CD4-positive, alpha-beta T cell (primary cell): ENCODE data around the gene NR5A2. TPM values are rescaled to one million over a fixed set of nuclear protein-coding genes. Genes with fewer than 3 reads are reported as not detected.

Experiments
- ATAC-seq: fragments of 200-7000 bp; cut with Tn5 transposase; one replicate; pipeline ENCODE4 v1.10.0; 2022; ENCODE audit warnings: mild to moderate bottlenecking; ENCODE audit not compliant: poor library complexity
- CTCF ChIA-PET: fragments of 350-600 bp; sonication (Branson Sonifier 250); formaldehyde crosslinking; loops from one replicate; lab custom pipeline; 2021; ENCODE audit warnings: antibody characterized with exemption, inconsistent platforms; lab: Charles Lee
- POLR2A ChIA-PET: fragments of 350-600 bp; sonication (Branson Sonifier 250); formaldehyde crosslinking; loops from one replicate; lab custom pipeline; 2021; ENCODE audit warnings: antibody characterized with exemption, inconsistent platforms; lab: Charles Lee
- DNase-seq, 14 experiments: peaks; one replicate each; pipeline ENCODE4 v3.0.0-alpha.2; 2013 to 2020; ENCODE audit warnings: mixed read lengths in 2 of 14
- H3K27ac ChIP-seq, 2 donors: one replicate each; pipeline versions ENCODE4 v1.5.1 to v1.7.0; 2013; ENCODE audit warnings: low read length in 2 of 2, low read depth in 1 of 2, mild to moderate bottlenecking in 1 of 2
- H3K27me3 ChIP-seq, 2 experiments: 1 replicate in 1 of 2; 2 replicates in 1 of 2; pipeline versions ENCODE4 v1.6.1 to v1.7.0; 2013; ENCODE audit warnings: low read length in 2 of 2, control low read depth in 1 of 2, mild to moderate bottlenecking in 1 of 2, moderate library complexity in 1 of 2; ENCODE audit not compliant: insufficient read depth in 2 of 2, control insufficient read depth in 1 of 2
- H3K36me3 ChIP-seq: one replicate; pipeline ENCODE4 v1.6.1; 2013; ENCODE audit warnings: low read length, control low read depth; ENCODE audit not compliant: insufficient read depth
- H3K4me1 ChIP-seq: one replicate; pipeline ENCODE4 v1.6.1; 2013; ENCODE audit warnings: low read length, control low read depth; ENCODE audit not compliant: insufficient read depth
- H3K4me3 ChIP-seq: one replicate; pipeline ENCODE4 v1.5.1; 2013; ENCODE audit warnings: mild to moderate bottlenecking, low read length, moderate library complexity
- H3K9me3 ChIP-seq, 2 experiments: 1 replicate in 1 of 2; 2 replicates in 1 of 2; pipeline versions ENCODE4 v1.6.1 to v1.7.0; 2013; ENCODE audit warnings: low read length in 2 of 2, mild to moderate bottlenecking in 2 of 2, control low read depth in 1 of 2, moderate library complexity in 1 of 2; ENCODE audit not compliant: control insufficient read depth in 1 of 2, insufficient read depth in 1 of 2
- H3K27ac Mint-ChIP-seq: one replicate; pipeline ENCODE4 v1.8.0; 2020; ENCODE audit warnings: mixed read lengths
- H3K27me3 Mint-ChIP-seq: one replicate; pipeline ENCODE4 v1.8.0; 2021; ENCODE audit warnings: mixed read lengths
- H3K36me3 Mint-ChIP-seq: one replicate; pipeline ENCODE4 v1.8.0; 2021; ENCODE audit warnings: low read depth, mixed read lengths
- H3K4me1 Mint-ChIP-seq: one replicate; pipeline ENCODE4 v1.8.0; 2021; ENCODE audit warnings: low read depth, mixed read lengths
- H3K4me3 Mint-ChIP-seq: one replicate; pipeline ENCODE4 v1.8.0; 2020; ENCODE audit warnings: mild to moderate bottlenecking, mixed read lengths
- H3K9me3 Mint-ChIP-seq: one replicate; pipeline ENCODE4 v1.8.0; 2020; ENCODE audit warnings: mixed read lengths
- intact Hi-C, 2 experiments: fragments of 100-400 bp; cut with DNase I in 1 of 2; cut with micrococcal nuclease in 1 of 2; formaldehyde crosslinking; loops; one replicate each; pipeline versions ENCODE4 v1.15.1 to v1.9.0; 2023 to 2025; cut with DNase I, micrococcal nuclease
- total RNA-seq, 174 experiments: library from RNA in 2 of 174; stranded (reverse) in 2 of 174; gene quantifications; one replicate each; pipeline ENCODE4 v1.2.3 and lab custom pipeline; 2021 to 2026
- TF ChIP-seq, protein P1 (sequence below): fragments of 200-600 bp; IDR thresholded peaks from one replicate; pipeline ENCODE4 v1.8.0; 2022; ENCODE audit warnings: antibody characterized with exemption, mild to moderate bottlenecking

Gene NR5A2
- total RNA-seq, 2 experiments from 2014 or later, result not detected

DNA sequence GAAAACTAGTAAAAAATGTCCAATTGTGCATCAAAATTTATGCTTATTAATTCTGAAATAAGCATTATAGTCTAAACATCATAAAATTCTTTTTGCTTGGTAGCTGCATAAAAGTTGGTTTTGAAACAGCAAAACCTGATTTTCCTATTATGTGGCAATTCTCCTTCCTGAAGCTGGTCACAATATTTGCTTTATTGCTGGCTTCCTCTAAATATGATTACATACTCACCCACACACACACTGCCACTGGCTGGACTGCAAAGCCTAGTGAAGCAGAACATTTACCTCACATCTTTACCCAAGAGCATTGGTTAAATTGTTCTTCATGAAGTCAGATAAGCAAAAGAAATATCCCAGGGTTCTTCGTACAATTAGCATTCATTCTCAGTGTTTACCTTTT is 103.0 kb downstream of the NR5A2 start:
- ATAC-seq, result no peak
- intact Hi-C loops, result no loop called here

DNA sequence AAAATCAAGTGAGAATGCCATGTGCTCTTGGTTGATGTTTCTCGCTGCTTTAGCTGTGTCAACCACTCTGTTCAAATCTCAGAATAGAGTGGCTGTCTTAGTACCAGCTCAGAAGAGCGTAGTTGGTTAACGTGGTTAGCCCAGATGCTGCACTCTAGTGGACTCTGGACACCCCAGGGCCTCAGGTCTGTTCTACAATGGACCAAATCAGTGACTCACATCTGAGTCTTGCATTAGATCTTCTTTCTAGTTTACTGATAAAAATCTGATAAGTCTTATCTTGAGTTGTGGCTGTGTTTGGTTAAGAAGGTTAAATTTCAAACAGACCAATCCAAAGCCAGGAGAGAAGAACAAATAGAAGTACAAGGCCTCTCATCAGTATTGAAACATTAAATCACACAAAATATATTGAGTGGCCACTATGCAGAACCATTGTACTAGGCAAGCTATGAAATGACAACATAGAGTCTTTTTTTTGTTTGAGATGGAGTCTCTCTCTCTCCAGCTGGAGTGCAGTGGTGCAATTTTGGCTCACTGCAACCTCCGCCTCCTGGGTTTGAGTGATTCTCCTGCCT is 104.1 kb downstream of the NR5A2 start:
- ATAC-seq, result no peak
- Mint-ChIP-seq H3K27me3 (no peaks in the 10 kb centered on the region), H3K36me3 (no peaks in the 10 kb centered on the region), H3K4me3 (no peak overlapping the region), H3K4me1 (peaks cover 17% of the 10 kb centered on the region), H3K9me3 (no peaks in the 10 kb centered on the region), H3K27ac (no peak overlapping the region)
- Histone ChIP-seq H3K27me3 (no peaks in the 10 kb centered on the region), H3K27ac (no peak overlapping the region), H3K9me3 (no peaks in the 10 kb centered on the region), H3K4me1 (peaks cover 9% of the 10 kb centered on the region), H3K36me3 (no peaks in the 10 kb centered on the region), H3K4me3 (no peak overlapping the region)
- CTCF ChIA-PET, result no interaction called here
- intact Hi-C loops, result no loop called here
- TF ChIP-seq, protein P1, sequence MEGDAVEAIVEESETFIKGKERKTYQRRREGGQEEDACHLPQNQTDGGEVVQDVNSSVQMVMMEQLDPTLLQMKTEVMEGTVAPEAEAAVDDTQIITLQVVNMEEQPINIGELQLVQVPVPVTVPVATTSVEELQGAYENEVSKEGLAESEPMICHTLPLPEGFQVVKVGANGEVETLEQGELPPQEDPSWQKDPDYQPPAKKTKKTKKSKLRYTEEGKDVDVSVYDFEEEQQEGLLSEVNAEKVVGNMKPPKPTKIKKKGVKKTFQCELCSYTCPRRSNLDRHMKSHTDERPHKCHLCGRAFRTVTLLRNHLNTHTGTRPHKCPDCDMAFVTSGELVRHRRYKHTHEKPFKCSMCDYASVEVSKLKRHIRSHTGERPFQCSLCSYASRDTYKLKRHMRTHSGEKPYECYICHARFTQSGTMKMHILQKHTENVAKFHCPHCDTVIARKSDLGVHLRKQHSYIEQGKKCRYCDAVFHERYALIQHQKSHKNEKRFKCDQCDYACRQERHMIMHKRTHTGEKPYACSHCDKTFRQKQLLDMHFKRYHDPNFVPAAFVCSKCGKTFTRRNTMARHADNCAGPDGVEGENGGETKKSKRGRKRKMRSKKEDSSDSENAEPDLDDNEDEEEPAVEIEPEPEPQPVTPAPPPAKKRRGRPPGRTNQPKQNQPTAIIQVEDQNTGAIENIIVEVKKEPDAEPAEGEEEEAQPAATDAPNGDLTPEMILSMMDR, result no peak
- DNase-seq, result no peak
- POLR2A ChIA-PET, result no interaction called here

More for the DNA sequence above, 103.0 kb downstream of the NR5A2 start:
- ChIA-PET CTCF (no interaction called here), POLR2A (no interaction called here)
- H3K4me1 Mint-ChIP-seq, result peaks cover 17% of the 10 kb centered on the region
- H3K9me3 Mint-ChIP-seq, result no peaks in the 10 kb centered on the region
- Histone ChIP-seq H3K27me3 (no peaks in the 10 kb centered on the region), H3K36me3 (no peaks in the 10 kb centered on the region), H3K27ac (no peak overlapping the region), H3K4me1 (peaks cover 9% of the 10 kb centered on the region), H3K4me3 (no peak overlapping the region), H3K9me3 (no peaks in the 10 kb centered on the region)
- TF ChIP-seq, protein P1, result no peak
- DNase-seq, result no peak
- no peaks in the 10 kb centered on the region for H3K36me3 Mint-ChIP-seq
- H3K27me3 Mint-ChIP-seq, result no peaks in the 10 kb centered on the region
- H3K27ac Mint-ChIP-seq, result no peak overlapping the region
- no peak overlapping the region for H3K4me3 Mint-ChIP-seq

DNA sequence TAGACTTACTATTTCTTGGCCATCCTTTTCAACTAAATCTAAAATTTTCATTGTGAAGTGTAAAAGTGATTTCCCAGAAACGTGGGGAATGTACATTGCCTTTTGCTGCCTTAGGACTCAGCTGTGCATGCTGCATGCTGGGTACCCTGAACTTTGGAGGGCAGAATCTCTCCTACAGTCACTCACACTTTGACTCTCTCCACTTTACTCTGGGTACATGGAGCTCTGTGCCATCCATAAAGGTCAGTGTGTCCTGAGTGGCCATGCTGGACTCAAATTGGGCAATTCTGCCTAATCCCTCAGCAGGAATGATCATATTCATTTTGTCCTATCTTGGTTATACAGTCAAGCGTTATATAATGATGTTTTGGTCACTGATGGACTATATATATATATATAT is 105.6 kb downstream of the NR5A2 start:
- H3K9me3 ChIP-seq, result no peaks in the 10 kb centered on the region
- intact Hi-C loops, result no loop called here
- Mint-ChIP-seq H3K4me1 (peaks cover 17% of the 10 kb centered on the region), H3K9me3 (no peaks in the 10 kb centered on the region), H3K36me3 (no peaks in the 10 kb centered on the region), H3K27me3 (no peaks in the 10 kb centered on the region), H3K27ac (no peak overlapping the region), H3K4me3 (no peak overlapping the region)
- CTCF ChIA-PET, result no interaction called here
- ATAC-seq (no peak), DNase-seq (no peak)
- no peaks in the 10 kb centered on the region for H3K27me3 ChIP-seq
- H3K27ac ChIP-seq, result no peak overlapping the region
- H3K4me1 ChIP-seq, result peaks cover 9% of the 10 kb centered on the region
- POLR2A ChIA-PET, result no interaction called here
- TF ChIP-seq, protein P1, result no peak
- H3K36me3 ChIP-seq, result no peaks in the 10 kb centered on the region
- no peak overlapping the region for H3K4me3 ChIP-seq
